ENCODE data around the gene LRRN4.

DNA sequence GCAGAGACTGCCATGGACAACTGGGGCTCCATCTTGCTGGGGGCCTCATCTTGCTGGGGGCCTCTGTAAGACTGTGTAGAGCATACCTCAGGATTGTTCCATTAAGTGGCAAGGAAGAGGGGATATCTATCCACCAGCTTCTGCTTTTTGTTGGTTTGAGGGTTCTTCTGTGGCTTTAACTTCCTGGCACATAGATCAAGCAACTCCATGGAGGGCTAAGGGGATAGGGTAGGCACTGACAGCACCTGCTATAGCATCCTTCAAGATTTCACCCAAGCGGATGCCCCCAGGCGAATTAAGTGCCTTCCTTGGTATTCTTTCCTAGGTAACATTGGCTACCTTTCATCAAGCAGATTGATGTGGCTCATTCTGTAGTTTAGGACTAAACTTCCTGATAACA is 3.8 kb upstream of the LRRN4 start:
- TF ChIP-seq, protein P1, sequence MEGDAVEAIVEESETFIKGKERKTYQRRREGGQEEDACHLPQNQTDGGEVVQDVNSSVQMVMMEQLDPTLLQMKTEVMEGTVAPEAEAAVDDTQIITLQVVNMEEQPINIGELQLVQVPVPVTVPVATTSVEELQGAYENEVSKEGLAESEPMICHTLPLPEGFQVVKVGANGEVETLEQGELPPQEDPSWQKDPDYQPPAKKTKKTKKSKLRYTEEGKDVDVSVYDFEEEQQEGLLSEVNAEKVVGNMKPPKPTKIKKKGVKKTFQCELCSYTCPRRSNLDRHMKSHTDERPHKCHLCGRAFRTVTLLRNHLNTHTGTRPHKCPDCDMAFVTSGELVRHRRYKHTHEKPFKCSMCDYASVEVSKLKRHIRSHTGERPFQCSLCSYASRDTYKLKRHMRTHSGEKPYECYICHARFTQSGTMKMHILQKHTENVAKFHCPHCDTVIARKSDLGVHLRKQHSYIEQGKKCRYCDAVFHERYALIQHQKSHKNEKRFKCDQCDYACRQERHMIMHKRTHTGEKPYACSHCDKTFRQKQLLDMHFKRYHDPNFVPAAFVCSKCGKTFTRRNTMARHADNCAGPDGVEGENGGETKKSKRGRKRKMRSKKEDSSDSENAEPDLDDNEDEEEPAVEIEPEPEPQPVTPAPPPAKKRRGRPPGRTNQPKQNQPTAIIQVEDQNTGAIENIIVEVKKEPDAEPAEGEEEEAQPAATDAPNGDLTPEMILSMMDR (IDR thresholded peaks at IDR 0.05) = no peak
- no peak for TF ChIP-seq POLR2AphosphoS5 (IDR thresholded peaks at IDR 0.05)

Data from gastroesophageal sphincter (tissue), 3 donors.